ENCODE measurements around the gene CELA2A.

DNA sequence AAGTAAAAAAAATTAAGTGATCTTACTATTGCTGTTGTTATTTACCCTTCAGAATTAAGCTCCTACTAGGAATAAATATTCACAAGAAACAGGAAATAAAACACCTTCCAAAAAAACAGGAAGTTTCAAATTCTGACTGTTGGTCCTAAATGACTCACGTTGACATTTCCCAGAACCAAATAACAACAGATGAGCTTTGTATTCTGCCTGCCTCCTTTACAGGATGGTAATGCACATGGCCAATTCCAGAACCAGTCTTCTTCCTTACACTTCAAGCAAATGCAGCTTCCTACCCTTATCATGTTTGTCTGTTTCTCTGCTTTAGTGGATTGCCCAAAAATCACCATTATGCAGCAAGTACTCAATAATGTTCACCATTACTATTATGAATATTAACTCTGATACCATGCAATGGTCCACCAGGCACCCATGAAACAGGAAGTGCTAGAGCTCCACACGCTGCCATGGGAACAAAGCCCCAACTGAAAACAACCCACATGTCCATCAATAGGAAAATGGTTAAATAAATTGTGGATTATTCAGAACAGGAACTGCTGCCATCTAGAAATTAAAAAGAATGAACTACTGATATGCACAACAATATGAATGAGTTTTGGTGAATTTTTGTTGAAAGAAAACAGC is 58.6 kb downstream of the CELA2A start:
- TF ChIP-seq, protein P1, sequence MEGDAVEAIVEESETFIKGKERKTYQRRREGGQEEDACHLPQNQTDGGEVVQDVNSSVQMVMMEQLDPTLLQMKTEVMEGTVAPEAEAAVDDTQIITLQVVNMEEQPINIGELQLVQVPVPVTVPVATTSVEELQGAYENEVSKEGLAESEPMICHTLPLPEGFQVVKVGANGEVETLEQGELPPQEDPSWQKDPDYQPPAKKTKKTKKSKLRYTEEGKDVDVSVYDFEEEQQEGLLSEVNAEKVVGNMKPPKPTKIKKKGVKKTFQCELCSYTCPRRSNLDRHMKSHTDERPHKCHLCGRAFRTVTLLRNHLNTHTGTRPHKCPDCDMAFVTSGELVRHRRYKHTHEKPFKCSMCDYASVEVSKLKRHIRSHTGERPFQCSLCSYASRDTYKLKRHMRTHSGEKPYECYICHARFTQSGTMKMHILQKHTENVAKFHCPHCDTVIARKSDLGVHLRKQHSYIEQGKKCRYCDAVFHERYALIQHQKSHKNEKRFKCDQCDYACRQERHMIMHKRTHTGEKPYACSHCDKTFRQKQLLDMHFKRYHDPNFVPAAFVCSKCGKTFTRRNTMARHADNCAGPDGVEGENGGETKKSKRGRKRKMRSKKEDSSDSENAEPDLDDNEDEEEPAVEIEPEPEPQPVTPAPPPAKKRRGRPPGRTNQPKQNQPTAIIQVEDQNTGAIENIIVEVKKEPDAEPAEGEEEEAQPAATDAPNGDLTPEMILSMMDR (IDR thresholded peaks at IDR 0.05) = no peak
- no peak for TF ChIP-seq POLR2A (IDR thresholded peaks at IDR 0.05)

Data from esophagus squamous epithelium (tissue), 4 donors.